Spinal cord (tissue), 10 donors: ENCODE results near the gene COG5. TPM values are rescaled to one million over a fixed set of nuclear protein-coding genes. Genes with fewer than 3 reads are reported as not detected.

Experiments
- DNase-seq, 6 donors: peaks; one replicate each; pipeline versions ENCODE4 v3.0.0 to v3.0.0-alpha.2; 2013 to 2015; ENCODE audit warnings: low spot score in 6 of 6, low read depth in 4 of 6
- H3K27ac ChIP-seq: one replicate; pipeline ENCODE4 v1.5.1; 2013; ENCODE audit warnings: low read depth, low read length, control low read depth
- H3K27me3 ChIP-seq: one replicate; pipeline ENCODE4 v1.6.1; 2013; ENCODE audit warnings: low read length; ENCODE audit not compliant: control insufficient read depth, insufficient read depth
- H3K36me3 ChIP-seq: one replicate; pipeline ENCODE4 v1.6.1; 2013; ENCODE audit warnings: low read length; ENCODE audit not compliant: control insufficient read depth, insufficient read depth
- H3K4me1 ChIP-seq: one replicate; pipeline ENCODE4 v1.6.1; 2013; ENCODE audit warnings: low read length; ENCODE audit not compliant: control insufficient read depth, insufficient read depth
- H3K4me3 ChIP-seq: one replicate; pipeline ENCODE4 v1.5.1; 2013; ENCODE audit warnings: low read depth, low read length, control low read depth
- H3K9me3 ChIP-seq: one replicate; pipeline ENCODE4 v1.6.1; 2013; ENCODE audit warnings: low read length; ENCODE audit not compliant: control insufficient read depth, insufficient read depth
- WGBS: methylation state at CpG from one replicate; pipeline ENCODE4 v1.1.5; 2013; ENCODE audit warnings: missing lambda C conversion rate; ENCODE audit not compliant: insufficient coverage; 5-methylcytosine and 5-hydroxymethylcytosine counted together
- polyA plus RNA-seq, 2 donors: library from polyadenylated mRNA; unstranded; fragments of 120-200 nt; gene quantifications; one replicate each; pipeline ENCODE4 v1.2.1, GENCODE V29; 2013; ENCODE audit not compliant: insufficient read length in 2 of 2
- total RNA-seq, 2 donors: library from RNA; depleted of rRNA in 1 of 2; stranded (reverse); fragments of 120-200 nt in 1 of 2; fragments of >200 nt in 1 of 2; gene quantifications; one replicate each; pipeline versions ENCODE4 v1.2.3 to v1.2.4, GENCODE V29; 2013 to 2014
- donor health status: healthy.

The COG5 gene
- total and polyA plus RNA-seq, 4 donors = 18.9 to 48.2 (median 31.5) TPM

DNA sequence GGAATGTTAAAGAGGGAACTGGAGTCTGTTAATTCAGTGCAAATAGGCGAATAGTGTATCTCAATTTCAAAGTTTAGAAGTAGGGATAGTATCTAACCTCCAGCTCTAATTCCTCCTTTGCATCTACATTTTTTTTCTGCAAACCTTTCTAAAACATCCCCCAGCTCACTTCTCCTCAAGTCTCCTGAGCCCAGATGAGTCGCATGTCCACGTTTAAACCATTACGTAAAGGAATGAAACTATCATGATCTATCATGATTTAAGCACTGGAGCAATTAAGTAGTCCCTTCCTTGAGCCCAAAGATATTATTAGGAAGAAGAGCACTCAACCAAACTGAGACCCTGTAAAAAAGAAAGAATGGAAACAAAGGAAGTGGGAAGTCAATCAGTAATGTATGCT lies 64.0 kb downstream of the COG5 start:
- Histone ChIP-seq H3K4me3 (no peak overlapping the region), H3K36me3 (no peaks in the 10 kb centered on the region), H3K27me3 (no peaks in the 10 kb centered on the region), H3K9me3 (no peaks in the 10 kb centered on the region), H3K4me1 (no peaks in the 10 kb centered on the region), H3K27ac (no peak overlapping the region)
- DNase-seq = no peak
- WGBS = no CpG with 5 or more reads among the region's 4 CpGs

DNA sequence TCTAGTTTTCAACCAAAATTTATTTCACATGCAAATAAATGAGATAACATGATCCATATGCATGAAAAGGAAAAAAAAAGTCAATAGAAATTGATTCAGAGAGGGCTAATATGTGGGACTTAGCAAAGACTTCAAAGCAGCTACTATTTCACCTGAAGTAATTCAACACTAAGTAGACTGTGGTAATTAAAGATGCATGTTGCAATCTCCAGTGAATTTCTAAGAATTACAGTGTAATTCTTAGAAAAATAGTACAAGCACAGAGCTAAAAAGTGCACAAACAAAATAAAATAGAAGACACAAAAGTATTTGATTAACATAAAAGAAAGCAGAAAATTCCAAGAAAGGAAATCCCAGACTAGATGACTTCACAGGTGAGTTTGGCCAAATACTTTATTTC lies 68.2 kb downstream of the COG5 start:
- no peak for DNase-seq

GRCh38 chr7:107494884-107495283 lies 68.8 kb downstream of the COG5 start:
- no peak for DNase-seq
- H3K27ac ChIP-seq = no peak overlapping the region
- H3K36me3 ChIP-seq = no peaks in the 10 kb centered on the region
- H3K4me3 ChIP-seq = no peak overlapping the region
- H3K9me3 ChIP-seq = no peaks in the 10 kb centered on the region
- 96% methylated on average over 2 of the region's 6 CpGs for WGBS
- no peaks in the 10 kb centered on the region for H3K27me3 ChIP-seq
- no peaks in the 10 kb centered on the region for H3K4me1 ChIP-seq

More for the DNA sequence above, 68.2 kb downstream of the COG5 start:
- Histone ChIP-seq H3K27ac (no peak overlapping the region), H3K36me3 (no peaks in the 10 kb centered on the region), H3K4me1 (no peaks in the 10 kb centered on the region), H3K4me3 (no peak overlapping the region), H3K9me3 (no peaks in the 10 kb centered on the region), H3K27me3 (no peaks in the 10 kb centered on the region)

- no CpG with 5 or more reads among the region's 3 CpGs for WGBS
- Histone ChIP-seq H3K27me3 (no peaks in the 10 kb centered on the region), H3K4me1 (no peaks in the 10 kb centered on the region), H3K36me3 (no peaks in the 10 kb centered on the region), H3K4me3 (no peak overlapping the region), H3K9me3 (no peaks in the 10 kb centered on the region), H3K27ac (no peak overlapping the region)
- DNase-seq = no peak
These were observed 69.4 kb downstream of the COG5 start for GRCh38 chr7:107494315-107494751.

GRCh38 chr7:107492875-107493274 lies 70.8 kb downstream of the COG5 start:
- DNase-seq = no peak
- Histone ChIP-seq H3K36me3 (no peaks in the 10 kb centered on the region), H3K4me3 (no peak overlapping the region), H3K27ac (no peak overlapping the region), H3K27me3 (no peaks in the 10 kb centered on the region), H3K9me3 (no peaks in the 10 kb centered on the region), H3K4me1 (no peaks in the 10 kb centered on the region)
- no CpG with 5 or more reads among the region's 2 CpGs for WGBS

DNA sequence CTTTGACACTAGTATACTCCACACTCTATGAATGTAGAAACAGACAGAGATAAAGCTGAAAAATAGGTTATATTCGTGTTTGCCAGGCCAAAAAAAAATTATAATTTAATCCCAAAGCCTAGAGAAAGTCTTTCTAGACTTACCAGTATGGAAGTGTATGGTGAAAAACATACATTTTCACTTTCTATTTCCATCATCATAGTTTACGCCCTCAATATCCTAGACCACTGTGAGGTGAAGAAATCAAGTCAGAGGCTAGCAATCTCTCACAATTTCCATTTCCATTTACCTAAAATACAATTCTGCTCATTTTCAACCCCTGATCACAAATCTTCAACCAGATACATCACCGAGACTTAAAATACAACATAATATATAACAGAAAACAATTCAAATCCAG lies 77.7 kb downstream of the COG5 start:
- no peak for DNase-seq
- no peaks in the 10 kb centered on the region for H3K4me1 ChIP-seq
- H3K27ac ChIP-seq = no peak overlapping the region
- H3K4me3 ChIP-seq = no peak overlapping the region
- H3K36me3 ChIP-seq = no peaks in the 10 kb centered on the region
- WGBS = no CpG with 5 or more reads among the region's 3 CpGs
- H3K9me3 ChIP-seq = no peaks in the 10 kb centered on the region
- no peaks in the 10 kb centered on the region for H3K27me3 ChIP-seq

- DNase-seq = no peak
- Histone ChIP-seq H3K4me1 (no peaks in the 10 kb centered on the region), H3K27ac (no peak overlapping the region), H3K4me3 (no peak overlapping the region), H3K27me3 (no peaks in the 10 kb centered on the region), H3K9me3 (no peaks in the 10 kb centered on the region), H3K36me3 (no peaks in the 10 kb centered on the region)
- no CpG with 5 or more reads among the region's 1 CpG for WGBS
These were observed 81.1 kb downstream of the COG5 start for GRCh38 chr7:107482571-107482970.

DNA sequence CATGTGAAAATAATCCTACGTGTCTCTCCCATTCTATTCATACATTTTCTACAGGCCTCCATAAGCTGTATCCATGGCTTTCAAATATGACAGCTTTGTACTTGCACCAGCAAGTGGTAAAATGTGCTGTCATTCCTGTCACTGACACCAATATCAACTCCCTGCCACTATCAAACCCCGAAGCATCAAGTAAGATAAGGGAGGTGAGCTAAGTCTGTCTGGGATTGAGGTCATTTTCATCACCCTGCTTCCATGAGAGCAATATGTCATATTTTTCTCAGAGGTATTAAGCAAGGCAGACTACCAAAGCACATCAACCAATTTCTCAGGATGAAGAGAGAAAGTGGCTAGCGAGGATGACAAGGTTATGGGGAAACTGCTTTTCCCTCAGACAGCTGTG lies 82.8 kb downstream of the COG5 start:
- Histone ChIP-seq H3K36me3 (no peaks in the 10 kb centered on the region), H3K27me3 (no peaks in the 10 kb centered on the region), H3K9me3 (no peaks in the 10 kb centered on the region), H3K4me1 (no peaks in the 10 kb centered on the region), H3K4me3 (no peak overlapping the region), H3K27ac (no peak overlapping the region)
- no CpG with 5 or more reads among the region's 3 CpGs for WGBS
- no peak for DNase-seq

DNA sequence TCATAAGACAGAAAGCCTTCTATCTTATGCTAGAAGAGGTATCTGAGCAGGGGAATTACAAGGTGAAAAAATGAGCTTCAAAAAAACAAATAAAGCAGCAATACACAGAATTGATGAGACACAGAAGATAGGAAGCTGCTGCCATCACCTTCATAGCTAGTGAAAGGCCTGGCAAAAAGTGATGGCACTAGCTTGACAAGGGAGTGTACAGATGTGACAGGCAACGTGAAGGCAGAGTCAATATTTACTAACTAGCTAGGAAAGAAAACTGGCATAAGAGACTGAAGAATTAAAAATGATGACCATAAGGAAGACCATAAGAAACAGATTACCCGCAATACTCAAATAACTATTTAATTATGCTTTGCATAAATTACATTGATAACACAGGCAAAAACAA lies 84.4 kb downstream of the COG5 start:
- Histone ChIP-seq H3K4me3 (no peak overlapping the region), H3K27me3 (no peaks in the 10 kb centered on the region), H3K4me1 (no peaks in the 10 kb centered on the region), H3K27ac (no peak overlapping the region), H3K36me3 (no peaks in the 10 kb centered on the region), H3K9me3 (no peaks in the 10 kb centered on the region)
- no peak for DNase-seq
- WGBS = no CpG with 5 or more reads among the region's 2 CpGs

GRCh38 chr7:107474104-107474521 lies 89.6 kb downstream of the COG5 start:
- DNase-seq = peak in 1 of 6 donors; percentile 67
- no peaks in the 10 kb centered on the region for H3K9me3 ChIP-seq
- H3K27ac ChIP-seq = no peak overlapping the region
- H3K27me3 ChIP-seq = no peaks in the 10 kb centered on the region
- WGBS = no CpG with 5 or more reads among the region's 5 CpGs
- H3K4me1 ChIP-seq = no peaks in the 10 kb centered on the region
- H3K36me3 ChIP-seq = no peaks in the 10 kb centered on the region
- H3K4me3 ChIP-seq = no peak overlapping the region
